GM23248 (cell line): ENCODE measurements around the gene GNB3.

Experiments
- EZH2 ChIP-seq: fragments of 200-600 bp; sonication (generic); IDR thresholded peaks from 2 replicates; pipeline ENCODE4 v1.6.1; 2018; ENCODE audit warnings: antibody characterized with exemption, mild to moderate bottlenecking; ENCODE audit not compliant: insufficient read depth, poor library complexity, severe bottlenecking
- EZH2phosphoT487 ChIP-seq: fragments of 200-600 bp; sonication (generic); IDR thresholded peaks from 2 replicates; pipeline ENCODE4 v1.6.1; 2018; ENCODE audit warnings: antibody characterized with exemption, moderate library complexity, mild to moderate bottlenecking, low read depth; ENCODE audit not compliant: insufficient read depth

GRCh38 chr12:6849427-6849826, 8.7 kb downstream of the GNB3 start:
- TF ChIP-seq EZH2 (no peak), EZH2phosphoT487 (no peak)
